H1 (cell line): ENCODE results near the gene IL9R.
"Not testable (repeated sequence)": the region's sequence is repeated elsewhere in the genome, so short reads cannot be mapped to it uniquely, and the experiment has no call there.

Experiments
- CHD2 ChIP-seq: IDR thresholded peaks from 2 replicates; pipeline ENCODE4 v1.6.1; 2012; ENCODE audit warnings: low read length, improper control_type of control experiment
- CTCF ChIP-seq, 3 experiments: IDR thresholded peaks; 1 replicate in 2 of 3; 2 replicates in 1 of 3; pipeline versions ENCODE4 v1.5.1 to v1.6.1; 2011; ENCODE audit warnings: low read length in 3 of 3, mild to moderate bottlenecking in 3 of 3, inconsistent platforms in 2 of 3, low read depth in 1 of 3, moderate library complexity in 1 of 3; ENCODE audit not compliant: insufficient read depth in 1 of 3; ENCODE audit errors: control extremely low read depth in 1 of 3
- JUN ChIP-seq: IDR thresholded peaks from 2 replicates; pipeline ENCODE4 v1.6.1; 2011; ENCODE audit warnings: low read depth, mild to moderate bottlenecking, improper control_type of control experiment, low read length
- NRF1 ChIP-seq: IDR thresholded peaks from 2 replicates; pipeline ENCODE4 v1.6.1; 2011; ENCODE audit warnings: mild to moderate bottlenecking, low read depth, low read length, improper control_type of control experiment
- POLR2A ChIP-seq, 2 experiments: IDR thresholded peaks; 1 replicate in 1 of 2; 2 replicates in 1 of 2; pipeline ENCODE4 v1.6.1; 2011; ENCODE audit warnings: low read depth in 2 of 2, low read length in 2 of 2, mild to moderate bottlenecking in 2 of 2; ENCODE audit errors: control extremely low read depth in 1 of 2
- RAD21 ChIP-seq, 2 experiments: IDR thresholded peaks in 1 of 2; conservative IDR thresholded peaks in 1 of 2; 2 replicates each; pipeline ENCODE4 v1.6.1; 2011; ENCODE audit warnings: low read depth in 2 of 2, low read length in 2 of 2, improper control_type of control experiment in 1 of 2, inconsistent platforms in 1 of 2, mild to moderate bottlenecking in 1 of 2, moderate library complexity in 1 of 2
- YY1 ChIP-seq: IDR thresholded peaks from 2 replicates; pipeline ENCODE4 v1.6.1; 2011; ENCODE audit warnings: low read depth, mild to moderate bottlenecking, low read length
- TF ChIP-seq, protein P1 (sequence below): IDR thresholded peaks from 2 replicates; pipeline ENCODE4 v1.6.1; 2012; ENCODE audit warnings: inconsistent platforms

DNA sequence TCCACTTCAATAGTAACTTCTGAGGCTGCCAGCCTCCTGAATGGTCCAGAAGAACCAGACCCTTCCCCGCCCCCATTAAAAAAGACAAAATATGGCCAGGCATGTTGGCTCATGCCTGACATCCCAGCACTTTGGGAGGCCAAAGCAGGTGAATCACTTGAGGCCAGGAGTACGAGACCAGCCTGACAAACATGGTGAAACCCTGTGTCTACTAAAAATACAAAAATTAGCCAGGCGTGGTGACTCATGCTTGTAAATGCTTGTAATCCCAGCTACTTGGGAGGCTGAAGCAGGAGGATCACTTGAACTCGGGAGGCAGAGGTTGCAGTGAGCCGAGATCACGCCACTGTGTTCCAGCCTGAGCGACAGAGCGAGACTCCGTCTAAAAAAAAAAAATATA lies 2.3 kb downstream of the IL9R start:
- TF ChIP-seq YY1; CTCF (IDR thresholded peaks at IDR 0.05; ENCODE audit: control extremely low read depth in 1 of 3, insufficient read depth in 1 of 3, low read depth in 1 of 3, low read length in 3 of 3); RAD21 (IDR thresholded peaks at IDR 0.05 in 1 of 2, conservative IDR thresholded peaks at IDR 0.05 in 1 of 2; ENCODE audit: low read depth in 2 of 2, low read length in 2 of 2); POLR2A (IDR thresholded peaks at IDR 0.05; ENCODE audit: control extremely low read depth in 1 of 2, low read depth in 2 of 2, low read length in 2 of 2); JUN; CHD2; NRF1: not testable (repeated sequence)
- TF ChIP-seq, protein P1, sequence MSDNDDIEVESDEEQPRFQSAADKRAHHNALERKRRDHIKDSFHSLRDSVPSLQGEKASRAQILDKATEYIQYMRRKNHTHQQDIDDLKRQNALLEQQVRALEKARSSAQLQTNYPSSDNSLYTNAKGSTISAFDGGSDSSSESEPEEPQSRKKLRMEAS: not testable (repeated sequence)
